Measurements from ENCODE around the gene TENM4.
"Not testable (repeated sequence)": the region's sequence is repeated elsewhere in the genome, so short reads cannot be mapped to it uniquely, and the experiment has no call there.

TENM4 gene

DNA sequence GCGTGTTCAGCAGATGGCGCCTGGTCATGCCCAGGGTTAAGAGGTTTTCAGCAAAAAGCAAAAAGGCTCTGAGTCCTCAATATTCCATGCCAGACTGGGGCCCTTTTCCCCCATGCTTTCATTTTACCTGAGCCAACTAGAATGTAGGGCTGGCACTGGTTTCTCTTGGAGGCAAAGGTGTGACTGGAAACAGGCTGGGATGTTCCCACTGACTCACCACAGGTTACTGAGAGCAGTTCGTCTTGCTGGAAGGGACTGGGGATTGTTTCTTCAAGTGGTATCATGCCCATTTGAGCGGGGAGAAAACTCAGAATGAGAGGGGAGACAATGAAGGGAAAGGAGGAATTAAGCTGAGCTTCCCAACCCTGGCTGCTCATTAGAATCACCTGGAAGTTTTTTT lies 243.9 kb downstream of the TENM4 start:
- Histone ChIP-seq H3K4me1 (ENCODE audit: control insufficient read depth in 2 of 2, insufficient read depth in 2 of 2, low read length in 2 of 2) (no peaks in the 10 kb centered on the region), H3K36me3 (ENCODE audit: control insufficient read depth in 2 of 2, insufficient read depth in 2 of 2, low read length in 2 of 2) (no peaks in the 10 kb centered on the region), H3K9ac (ENCODE audit: low read depth in 1 of 2, low read length in 2 of 2) (no peak overlapping the region), H3K27me3 (ENCODE audit: control insufficient read depth in 2 of 2, insufficient read depth in 2 of 2, low read length in 2 of 2) (no peaks in the 10 kb centered on the region), H3K27ac (ENCODE audit: low read depth in 2 of 2, low read length in 2 of 2) (no peak overlapping the region), H3K4me3 (ENCODE audit: low read length in 2 of 2) (no peak overlapping the region), H3K9me3 (ENCODE audit: control insufficient read depth in 2 of 2, low read length in 2 of 2) (no peaks in the 10 kb centered on the region)

DNA sequence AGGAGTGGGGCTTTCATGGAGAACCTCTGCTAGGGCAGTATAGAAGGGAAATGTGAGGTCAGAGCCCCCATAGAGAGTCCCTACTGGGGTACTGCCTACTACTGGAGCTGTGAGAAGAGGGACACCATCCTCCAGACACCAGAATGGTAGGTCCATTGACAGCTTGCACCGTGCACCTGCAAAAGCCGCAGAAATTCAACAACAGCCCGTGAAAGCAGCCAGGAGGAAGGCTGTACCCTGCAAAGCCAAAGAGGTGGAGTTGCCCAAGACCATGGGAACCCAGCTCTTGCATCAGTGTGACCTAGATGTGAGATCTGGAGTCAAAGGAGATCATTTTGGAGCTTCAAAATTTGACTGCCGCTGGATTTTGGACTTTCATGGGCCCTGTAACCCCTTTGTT lies 245.6 kb downstream of the TENM4 start:
- Histone ChIP-seq H3K9me3 (ENCODE audit: control insufficient read depth in 2 of 2, low read length in 2 of 2) (no peaks in the 10 kb centered on the region), H3K27me3 (ENCODE audit: control insufficient read depth in 2 of 2, insufficient read depth in 2 of 2, low read length in 2 of 2) (no peaks in the 10 kb centered on the region), H3K4me1 (ENCODE audit: control insufficient read depth in 2 of 2, insufficient read depth in 2 of 2, low read length in 2 of 2) (no peaks in the 10 kb centered on the region), H3K27ac (ENCODE audit: low read depth in 2 of 2, low read length in 2 of 2) (no peak overlapping the region), H3K9ac (ENCODE audit: low read depth in 1 of 2, low read length in 2 of 2) (no peak overlapping the region), H3K4me3 (ENCODE audit: low read length in 2 of 2) (no peak overlapping the region), H3K36me3 (ENCODE audit: control insufficient read depth in 2 of 2, insufficient read depth in 2 of 2, low read length in 2 of 2) (no peaks in the 10 kb centered on the region)

DNA sequence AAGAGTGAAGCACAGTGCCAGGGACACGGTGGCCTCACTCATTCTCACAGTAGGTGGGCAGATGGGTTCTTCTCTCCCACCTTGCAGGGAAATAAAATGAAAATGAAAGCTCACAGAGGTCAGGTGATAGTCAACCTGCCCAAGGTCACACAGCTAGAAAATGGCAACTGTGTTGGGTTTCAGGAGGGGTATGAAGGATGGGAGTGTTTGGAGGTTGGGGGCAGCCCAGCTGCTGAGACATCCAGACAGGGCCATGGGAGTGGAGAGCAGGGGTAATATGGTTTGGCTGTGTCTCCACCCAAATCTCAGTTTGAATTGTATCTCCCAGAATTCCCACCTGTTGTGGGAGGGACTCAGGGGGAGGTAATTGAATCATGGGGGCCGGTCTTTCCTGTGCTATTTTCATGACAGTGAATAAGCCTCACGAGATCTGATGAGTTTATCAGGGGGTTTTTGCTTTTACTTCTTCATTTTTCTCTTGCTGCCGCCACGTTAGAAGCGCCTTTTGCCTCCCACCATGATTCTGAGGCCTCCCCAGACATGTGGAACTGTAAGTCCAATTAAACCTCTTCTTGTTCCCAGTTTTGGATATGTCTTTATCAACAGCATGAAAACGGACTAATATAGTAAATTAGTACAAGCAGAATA lies 247.0 kb downstream of the TENM4 start:
- H3K27me3 ChIP-seq (ENCODE audit: control insufficient read depth in 2 of 2, insufficient read depth in 2 of 2, low read length in 2 of 2) = no peaks in the 10 kb centered on the region
- H3K27ac ChIP-seq (ENCODE audit: low read depth in 2 of 2, low read length in 2 of 2) = no peak overlapping the region
- H3K9ac ChIP-seq (ENCODE audit: low read depth in 1 of 2, low read length in 2 of 2) = no peak overlapping the region
- H3K4me3 ChIP-seq (ENCODE audit: low read length in 2 of 2) = no peak overlapping the region
- H3K36me3 ChIP-seq (ENCODE audit: control insufficient read depth in 2 of 2, insufficient read depth in 2 of 2, low read length in 2 of 2) = no peaks in the 10 kb centered on the region
- H3K9me3 ChIP-seq (ENCODE audit: control insufficient read depth in 2 of 2, low read length in 2 of 2) = no peaks in the 10 kb centered on the region
- no peaks in the 10 kb centered on the region for H3K4me1 ChIP-seq (ENCODE audit: control insufficient read depth in 2 of 2, insufficient read depth in 2 of 2, low read length in 2 of 2)

DNA sequence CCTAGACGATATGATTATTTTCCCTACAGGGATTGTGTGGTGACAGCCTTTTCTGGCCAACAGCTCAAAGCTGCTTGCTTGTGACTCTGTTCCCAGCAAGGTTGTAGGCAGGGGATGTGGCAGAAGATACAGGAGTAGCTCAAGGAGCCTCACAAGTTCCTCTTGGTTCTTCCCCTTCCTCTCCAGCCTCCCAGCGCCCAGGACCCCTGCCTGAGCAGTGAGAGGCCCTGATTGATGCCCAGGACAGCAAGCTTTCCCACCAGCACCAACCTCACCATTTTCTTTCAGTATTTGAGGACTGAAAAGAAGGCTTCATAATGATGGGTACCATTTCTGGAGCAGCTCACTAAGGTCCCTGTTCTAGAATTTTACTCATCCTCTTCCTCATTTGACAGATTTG lies 248.0 kb downstream of the TENM4 start:
- no peaks in the 10 kb centered on the region for H3K36me3 ChIP-seq (ENCODE audit: control insufficient read depth in 2 of 2, insufficient read depth in 2 of 2, low read length in 2 of 2)
- no peaks in the 10 kb centered on the region for H3K27me3 ChIP-seq (ENCODE audit: control insufficient read depth in 2 of 2, insufficient read depth in 2 of 2, low read length in 2 of 2)
- no peaks in the 10 kb centered on the region for H3K4me1 ChIP-seq (ENCODE audit: control insufficient read depth in 2 of 2, insufficient read depth in 2 of 2, low read length in 2 of 2)
- no peak overlapping the region for H3K9ac ChIP-seq (ENCODE audit: low read depth in 1 of 2, low read length in 2 of 2)
- H3K27ac ChIP-seq (ENCODE audit: low read depth in 2 of 2, low read length in 2 of 2) = no peak overlapping the region
- no peaks in the 10 kb centered on the region for H3K9me3 ChIP-seq (ENCODE audit: control insufficient read depth in 2 of 2, low read length in 2 of 2)
- H3K4me3 ChIP-seq (ENCODE audit: low read length in 2 of 2) = no peak overlapping the region

DNA sequence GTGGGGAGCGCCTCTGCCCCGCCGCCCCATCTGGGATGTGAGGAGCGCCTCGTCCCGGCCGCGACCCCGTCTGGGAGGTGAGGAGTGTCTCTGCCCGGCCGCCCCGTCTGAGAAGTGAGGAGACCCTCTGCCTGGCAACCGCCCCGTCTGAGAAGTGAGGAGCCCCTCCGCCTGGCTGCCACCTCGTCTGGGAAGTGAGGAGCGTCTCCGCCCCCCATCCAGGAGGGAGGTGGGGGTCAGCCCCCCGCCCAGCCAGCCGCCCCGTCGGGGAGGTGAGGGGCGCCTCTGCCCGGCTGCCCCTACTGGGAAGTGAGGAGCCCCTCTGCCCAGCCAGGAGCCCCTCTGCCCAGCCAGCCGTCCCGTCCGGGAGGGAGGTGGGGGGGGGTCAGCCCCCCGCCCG lies 249.1 kb downstream of the TENM4 start:
- not testable (repeated sequence) for H3K36me3 ChIP-seq (ENCODE audit: control insufficient read depth in 2 of 2, insufficient read depth in 2 of 2, low read length in 2 of 2); H3K27me3 ChIP-seq (ENCODE audit: control insufficient read depth in 2 of 2, insufficient read depth in 2 of 2, low read length in 2 of 2); H3K4me1 ChIP-seq (ENCODE audit: control insufficient read depth in 2 of 2, insufficient read depth in 2 of 2, low read length in 2 of 2); H3K9me3 ChIP-seq (ENCODE audit: control insufficient read depth in 2 of 2, low read length in 2 of 2); H3K9ac ChIP-seq (ENCODE audit: low read depth in 1 of 2, low read length in 2 of 2); H3K4me3 ChIP-seq (ENCODE audit: low read length in 2 of 2); H3K27ac ChIP-seq (ENCODE audit: low read depth in 2 of 2, low read length in 2 of 2)

DNA sequence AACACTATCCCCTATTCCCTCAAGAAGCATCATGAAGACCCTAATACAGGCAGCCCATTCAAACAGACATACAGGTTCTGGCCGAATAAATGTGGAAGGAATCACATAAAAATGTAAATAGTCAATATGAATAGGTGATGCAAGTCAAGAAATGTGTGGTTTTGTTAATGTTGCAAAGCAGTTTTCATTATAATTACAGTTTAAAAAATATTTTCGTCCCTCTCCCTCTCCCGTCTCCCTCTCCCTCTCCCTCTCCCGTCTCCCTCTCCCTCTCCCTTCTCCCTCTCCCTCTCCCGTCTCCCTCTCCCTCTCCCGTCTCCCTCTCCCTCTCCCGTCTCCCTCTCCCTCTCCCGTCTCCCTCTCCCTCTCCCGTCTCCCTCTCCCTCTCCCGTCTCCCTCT lies 250.3 kb downstream of the TENM4 start:
- not testable (repeated sequence) for H3K9me3 ChIP-seq (ENCODE audit: control insufficient read depth in 2 of 2, low read length in 2 of 2); H3K4me1 ChIP-seq (ENCODE audit: control insufficient read depth in 2 of 2, insufficient read depth in 2 of 2, low read length in 2 of 2); H3K27me3 ChIP-seq (ENCODE audit: control insufficient read depth in 2 of 2, insufficient read depth in 2 of 2, low read length in 2 of 2); H3K4me3 ChIP-seq (ENCODE audit: low read length in 2 of 2); H3K9ac ChIP-seq (ENCODE audit: low read depth in 1 of 2, low read length in 2 of 2); H3K36me3 ChIP-seq (ENCODE audit: control insufficient read depth in 2 of 2, insufficient read depth in 2 of 2, low read length in 2 of 2); H3K27ac ChIP-seq (ENCODE audit: low read depth in 2 of 2, low read length in 2 of 2)

DNA sequence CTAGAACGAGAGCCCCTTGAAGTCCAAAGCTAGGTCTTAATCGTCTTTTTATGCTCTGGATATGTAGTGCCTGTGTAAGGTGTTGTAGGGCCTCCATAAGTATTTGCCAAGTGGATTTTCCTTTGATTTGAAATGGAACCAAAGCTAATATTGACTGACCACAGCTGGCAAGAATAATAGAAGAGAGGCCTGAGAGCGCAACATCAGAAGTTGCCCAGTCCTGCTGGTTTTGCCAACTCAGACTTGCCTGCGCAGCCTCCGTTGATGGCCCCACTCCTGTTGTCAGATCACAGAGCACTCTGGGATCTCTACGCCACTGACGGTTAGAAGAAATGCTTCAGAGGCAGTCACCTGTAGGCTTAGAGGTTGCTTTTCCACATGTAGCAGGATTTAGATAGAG lies 251.2 kb downstream of the TENM4 start:
- Histone ChIP-seq H3K4me3 (ENCODE audit: low read length in 2 of 2) (no peak overlapping the region), H3K27ac (ENCODE audit: low read depth in 2 of 2, low read length in 2 of 2) (no peak overlapping the region), H3K27me3 (ENCODE audit: control insufficient read depth in 2 of 2, insufficient read depth in 2 of 2, low read length in 2 of 2) (no peaks in the 10 kb centered on the region), H3K36me3 (ENCODE audit: control insufficient read depth in 2 of 2, insufficient read depth in 2 of 2, low read length in 2 of 2) (no peaks in the 10 kb centered on the region), H3K9ac (ENCODE audit: low read depth in 1 of 2, low read length in 2 of 2) (no peak overlapping the region), H3K9me3 (ENCODE audit: control insufficient read depth in 2 of 2, low read length in 2 of 2) (no peaks in the 10 kb centered on the region), H3K4me1 (ENCODE audit: control insufficient read depth in 2 of 2, insufficient read depth in 2 of 2, low read length in 2 of 2) (no peaks in the 10 kb centered on the region)

DNA sequence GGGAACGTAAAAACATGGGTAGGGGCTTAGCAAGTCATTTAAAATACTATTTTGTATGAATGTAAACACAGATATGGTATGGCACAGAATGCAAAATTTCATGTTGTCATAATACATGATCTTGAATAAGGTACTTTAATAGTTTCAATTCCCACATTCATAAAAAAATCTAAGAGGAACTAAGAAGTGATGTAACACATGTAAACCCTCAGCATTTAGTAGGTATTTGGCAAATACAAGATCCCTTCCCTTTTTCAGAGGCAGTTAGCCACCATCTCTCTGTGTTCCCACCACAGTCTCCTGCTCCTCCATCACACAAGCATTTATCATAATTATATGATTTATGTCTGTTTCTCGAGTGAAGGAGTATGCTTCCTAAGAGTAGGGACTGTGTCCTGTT lies 251.8 kb downstream of the TENM4 start:
- Histone ChIP-seq H3K4me1 (ENCODE audit: control insufficient read depth in 2 of 2, insufficient read depth in 2 of 2, low read length in 2 of 2) (no peaks in the 10 kb centered on the region), H3K4me3 (ENCODE audit: low read length in 2 of 2) (no peak overlapping the region), H3K9me3 (ENCODE audit: control insufficient read depth in 2 of 2, low read length in 2 of 2) (no peaks in the 10 kb centered on the region), H3K9ac (ENCODE audit: low read depth in 1 of 2, low read length in 2 of 2) (no peak overlapping the region), H3K27me3 (ENCODE audit: control insufficient read depth in 2 of 2, insufficient read depth in 2 of 2, low read length in 2 of 2) (no peaks in the 10 kb centered on the region), H3K27ac (ENCODE audit: low read depth in 2 of 2, low read length in 2 of 2) (no peak overlapping the region), H3K36me3 (ENCODE audit: control insufficient read depth in 2 of 2, insufficient read depth in 2 of 2, low read length in 2 of 2) (no peaks in the 10 kb centered on the region)

DNA sequence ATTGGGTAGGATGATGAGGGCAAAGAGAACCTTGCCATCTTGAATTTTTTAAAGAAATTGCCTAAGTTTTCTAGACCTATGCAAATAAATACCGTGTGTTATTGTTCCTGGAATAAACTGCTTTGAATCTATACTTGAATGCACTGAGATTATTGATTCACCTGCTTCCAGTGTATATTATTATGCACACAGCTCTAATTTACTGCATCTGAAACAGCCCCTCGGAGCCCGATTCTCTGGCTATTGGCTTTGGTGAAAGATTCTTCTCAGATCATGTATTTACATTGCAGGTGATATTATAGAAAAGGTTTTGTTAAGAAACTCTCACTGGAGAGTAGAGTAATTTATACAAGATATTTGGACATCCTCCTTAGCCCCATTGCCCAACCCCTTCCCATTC lies 254.2 kb downstream of the TENM4 start:
- no peaks in the 10 kb centered on the region for H3K36me3 ChIP-seq (ENCODE audit: control insufficient read depth in 2 of 2, insufficient read depth in 2 of 2, low read length in 2 of 2)
- no peak overlapping the region for H3K27ac ChIP-seq (ENCODE audit: low read depth in 2 of 2, low read length in 2 of 2)
- no peaks in the 10 kb centered on the region for H3K27me3 ChIP-seq (ENCODE audit: control insufficient read depth in 2 of 2, insufficient read depth in 2 of 2, low read length in 2 of 2)
- no peak overlapping the region for H3K4me3 ChIP-seq (ENCODE audit: low read length in 2 of 2)
- H3K4me1 ChIP-seq (ENCODE audit: control insufficient read depth in 2 of 2, insufficient read depth in 2 of 2, low read length in 2 of 2) = no peaks in the 10 kb centered on the region
- no peaks in the 10 kb centered on the region for H3K9me3 ChIP-seq (ENCODE audit: control insufficient read depth in 2 of 2, low read length in 2 of 2)
- H3K9ac ChIP-seq (ENCODE audit: low read depth in 1 of 2, low read length in 2 of 2) = no peak overlapping the region

DNA sequence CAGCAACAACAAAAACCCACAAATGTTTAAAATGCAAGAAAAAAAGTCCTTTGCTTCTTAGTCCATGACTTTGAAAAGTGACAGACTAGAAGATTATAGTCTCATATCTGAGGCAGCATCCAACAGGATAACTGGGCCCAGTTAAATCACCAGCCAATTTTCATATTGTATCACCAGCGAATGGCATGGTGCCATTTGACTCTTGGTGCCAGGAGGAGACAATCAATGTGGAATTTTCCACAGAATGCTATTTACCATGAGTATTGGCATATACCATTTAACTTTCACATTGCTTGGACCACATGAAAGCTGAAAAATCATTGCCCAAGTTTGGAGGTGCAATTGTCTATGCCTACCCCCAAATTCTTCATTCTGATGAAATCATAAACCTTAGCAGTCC lies 255.5 kb downstream of the TENM4 start:
- H3K27me3 ChIP-seq (ENCODE audit: control insufficient read depth in 2 of 2, insufficient read depth in 2 of 2, low read length in 2 of 2) = no peaks in the 10 kb centered on the region
- H3K9ac ChIP-seq (ENCODE audit: low read depth in 1 of 2, low read length in 2 of 2) = no peak overlapping the region
- H3K9me3 ChIP-seq (ENCODE audit: control insufficient read depth in 2 of 2, low read length in 2 of 2) = no peaks in the 10 kb centered on the region
- no peak overlapping the region for H3K27ac ChIP-seq (ENCODE audit: low read depth in 2 of 2, low read length in 2 of 2)
- H3K36me3 ChIP-seq (ENCODE audit: control insufficient read depth in 2 of 2, insufficient read depth in 2 of 2, low read length in 2 of 2) = no peaks in the 10 kb centered on the region
- no peaks in the 10 kb centered on the region for H3K4me1 ChIP-seq (ENCODE audit: control insufficient read depth in 2 of 2, insufficient read depth in 2 of 2, low read length in 2 of 2)
- H3K4me3 ChIP-seq (ENCODE audit: low read length in 2 of 2) = no peak overlapping the region

DNA sequence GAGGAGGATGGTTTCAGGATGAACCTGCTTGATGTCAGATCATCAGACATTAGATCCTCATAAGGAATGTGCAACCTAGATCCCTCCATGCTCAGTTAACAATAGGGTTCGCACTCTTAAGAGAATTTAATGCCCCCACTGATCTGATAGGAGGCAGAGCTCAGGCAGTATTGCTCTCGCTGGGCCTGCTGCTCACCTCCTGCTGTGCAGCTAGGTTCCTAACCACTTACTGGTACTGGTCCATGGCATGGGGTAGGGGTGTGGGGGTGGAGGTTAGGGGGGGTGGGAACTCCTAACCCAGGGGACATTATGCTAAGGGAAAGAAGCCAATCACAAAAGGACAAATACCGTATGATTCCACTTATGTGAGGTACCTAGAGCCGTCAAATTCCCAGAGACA lies 256.5 kb downstream of the TENM4 start:
- Histone ChIP-seq H3K4me3 (ENCODE audit: low read length in 2 of 2) (no peak overlapping the region), H3K36me3 (ENCODE audit: control insufficient read depth in 2 of 2, insufficient read depth in 2 of 2, low read length in 2 of 2) (no peaks in the 10 kb centered on the region), H3K27me3 (ENCODE audit: control insufficient read depth in 2 of 2, insufficient read depth in 2 of 2, low read length in 2 of 2) (no peaks in the 10 kb centered on the region), H3K9me3 (ENCODE audit: control insufficient read depth in 2 of 2, low read length in 2 of 2) (no peaks in the 10 kb centered on the region), H3K4me1 (ENCODE audit: control insufficient read depth in 2 of 2, insufficient read depth in 2 of 2, low read length in 2 of 2) (no peaks in the 10 kb centered on the region), H3K27ac (ENCODE audit: low read depth in 2 of 2, low read length in 2 of 2) (no peak overlapping the region), H3K9ac (ENCODE audit: low read depth in 1 of 2, low read length in 2 of 2) (no peak overlapping the region)

All from mucosa of rectum (tissue), 2 donors.